ENCODE results near the gene GSAP.

The GSAP gene

GRCh38 chr7:77434570-77435275, 18.6 kb upstream of the GSAP start:
- no peak for DNase-seq

- DNase-seq: no peak
Observed at GRCh38 chr7:77433901-77434300, 17.8 kb upstream of the GSAP start.

- DNase-seq: no peak
Observed at GRCh38 chr7:77430927-77431326, 14.8 kb upstream of the GSAP start.

- DNase-seq: no peak
Observed at GRCh38 chr7:77428777-77429231, 12.7 kb upstream of the GSAP start.

- DNase-seq: no peak
Observed at GRCh38 chr7:77427996-77428603, 12.0 kb upstream of the GSAP start.

- DNase-seq: no peak
Observed at GRCh38 chr7:77426521-77427051, 10.4 kb upstream of the GSAP start.

GRCh38 chr7:77426052-77426404, 9.9 kb upstream of the GSAP start:
- DNase-seq: no peak

- no peak for DNase-seq
Observed at GRCh38 chr7:77425101-77426051, 9.2 kb upstream of the GSAP start.

- DNase-seq: no peak
Observed at GRCh38 chr7:77422500-77422899, 6.4 kb upstream of the GSAP start.

- no peak for DNase-seq
Observed at GRCh38 chr7:77420986-77421672, 5.0 kb upstream of the GSAP start.

- no peak for DNase-seq
Observed at GRCh38 chr7:77420438-77420837, 4.3 kb upstream of the GSAP start.

- no peak for DNase-seq
Observed at GRCh38 chr7:77419102-77419501, 3.0 kb upstream of the GSAP start.

GRCh38 chr7:77417801-77418200, 1.7 kb upstream of the GSAP start:
- no peak for DNase-seq

- DNase-seq: no peak
Observed at GRCh38 chr7:77416621-77417371, 647 bp upstream of the GSAP start.

- no peak for DNase-seq
Observed at GRCh38 chr7:77415476-77415822, 700 bp downstream of the GSAP start.

GRCh38 chr7:77413861-77414424, 2.2 kb downstream of the GSAP start:
- DNase-seq: no peak

GRCh38 chr7:77413128-77413527, 3.0 kb downstream of the GSAP start:
- no peak for DNase-seq

GRCh38 chr7:77409739-77410547, 6.2 kb downstream of the GSAP start:
- DNase-seq: no peak

- DNase-seq: no peak
Observed at GRCh38 chr7:77409005-77409738, 7.0 kb downstream of the GSAP start.

- DNase-seq: no peak
Observed at GRCh38 chr7:77407906-77408305, 8.2 kb downstream of the GSAP start.

All from GDM1 (cell line).